IPS-18a (cell line): ENCODE results near the gene AGAP1.

ENCODE experiments used
- H3K27ac ChIP-seq: one replicate; pipeline ENCODE4 v1.5.1; 2013; ENCODE audit warnings: low read length
- H3K27me3 ChIP-seq: one replicate; pipeline ENCODE4 v1.6.1; 2013; ENCODE audit warnings: mild to moderate bottlenecking, low read length; ENCODE audit not compliant: control insufficient read depth, insufficient read depth
- H3K36me3 ChIP-seq: one replicate; pipeline ENCODE4 v1.6.1; 2013; ENCODE audit warnings: low read depth, low read length; ENCODE audit not compliant: control insufficient read depth
- H3K4me1 ChIP-seq: one replicate; pipeline ENCODE4 v1.6.1; 2013; ENCODE audit warnings: low read depth, low read length; ENCODE audit not compliant: control insufficient read depth
- H3K4me3 ChIP-seq: one replicate; pipeline ENCODE4 v1.5.1; 2013; ENCODE audit warnings: low read length
- H3K9ac ChIP-seq: one replicate; pipeline ENCODE4 v1.6.1; 2013; ENCODE audit warnings: mild to moderate bottlenecking, low read length, moderate library complexity
- H3K9me3 ChIP-seq: one replicate; pipeline ENCODE4 v1.6.1; 2013; ENCODE audit warnings: low read depth, low read length; ENCODE audit not compliant: control insufficient read depth

AGAP1 gene

DNA sequence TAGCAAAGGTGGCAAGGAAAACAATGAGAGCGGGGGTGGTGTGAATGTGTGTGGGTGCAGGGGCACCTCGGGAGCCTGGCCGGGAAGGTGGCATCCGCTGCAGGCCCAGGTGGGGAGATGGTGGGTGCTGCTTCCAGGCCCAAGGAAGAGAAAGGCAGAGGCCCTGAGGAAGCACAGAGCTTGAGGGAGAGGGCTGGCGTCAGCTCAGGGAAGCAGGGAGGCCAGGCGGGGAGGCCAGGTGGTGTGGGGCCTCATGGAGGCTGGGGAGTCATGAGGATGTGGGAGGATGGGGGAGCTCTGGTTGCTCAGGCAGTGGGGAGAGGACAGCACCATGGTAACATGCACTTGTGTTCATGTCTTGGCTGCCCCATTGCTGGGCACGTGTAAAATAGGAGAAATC lies 43.3 kb downstream of the AGAP1 start:
- H3K27me3 ChIP-seq = no peaks in the 10 kb centered on the region
- H3K9ac ChIP-seq = no peak overlapping the region
- no peak overlapping the region for H3K27ac ChIP-seq
- no peaks in the 10 kb centered on the region for H3K9me3 ChIP-seq
- no peak overlapping the region for H3K4me3 ChIP-seq
- peaks cover under 1% of the 10 kb centered on the region for H3K4me1 ChIP-seq
- no peaks in the 10 kb centered on the region for H3K36me3 ChIP-seq

DNA sequence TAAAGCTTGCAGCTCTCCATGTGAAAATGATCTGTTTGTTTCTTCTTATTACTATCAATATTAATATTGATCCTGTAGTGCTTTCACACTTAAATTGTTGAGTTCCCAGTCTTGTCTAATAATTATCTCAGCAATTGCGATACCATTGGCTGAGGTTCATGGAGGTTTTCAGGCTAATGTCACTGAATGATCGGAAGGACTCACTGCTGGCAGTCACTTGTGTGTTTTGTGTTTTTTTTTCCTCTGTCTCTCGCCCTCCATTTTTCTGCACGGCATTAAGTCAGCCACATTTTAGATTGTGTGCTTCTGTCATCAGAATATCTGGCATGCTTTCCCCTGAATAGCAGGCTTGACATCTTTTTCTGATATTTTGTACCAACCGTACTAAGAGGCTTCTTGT lies 43.7 kb downstream of the AGAP1 start:
- Histone ChIP-seq H3K9ac (no peak overlapping the region), H3K4me3 (no peak overlapping the region), H3K27ac (no peak overlapping the region), H3K36me3 (no peaks in the 10 kb centered on the region), H3K4me1 (peaks cover 4% of the 10 kb centered on the region), H3K9me3 (no peaks in the 10 kb centered on the region), H3K27me3 (no peaks in the 10 kb centered on the region)

DNA sequence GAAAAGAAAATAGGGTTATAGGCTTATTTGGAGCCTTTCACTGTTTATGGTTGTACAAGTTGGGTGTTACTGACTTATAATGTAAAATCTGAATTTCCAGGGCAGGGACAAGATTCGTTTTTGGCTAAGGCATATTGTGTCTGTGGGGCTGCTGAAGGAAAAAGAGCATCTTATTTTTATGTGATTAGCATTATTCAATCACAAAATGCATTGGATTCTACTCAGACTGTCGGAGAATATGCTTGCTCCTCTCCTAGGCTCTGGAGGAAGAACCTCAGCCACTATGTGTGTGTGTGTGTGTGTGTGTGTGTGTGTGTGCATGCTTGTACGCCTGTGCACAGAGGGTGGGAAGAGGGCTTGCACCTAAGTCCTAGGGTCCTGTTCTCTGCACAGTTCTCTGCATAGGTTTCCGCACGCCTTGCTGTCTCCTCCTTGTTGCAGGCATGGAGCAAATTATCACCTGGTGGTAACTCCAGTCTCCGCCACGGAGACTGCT lies 44.3 kb downstream of the AGAP1 start:
- Histone ChIP-seq H3K4me1 (peaks cover 7% of the 10 kb centered on the region), H3K36me3 (no peaks in the 10 kb centered on the region), H3K4me3 (no peak overlapping the region), H3K9me3 (no peaks in the 10 kb centered on the region), H3K27me3 (no peaks in the 10 kb centered on the region), H3K27ac (no peak overlapping the region), H3K9ac (no peak overlapping the region)

DNA sequence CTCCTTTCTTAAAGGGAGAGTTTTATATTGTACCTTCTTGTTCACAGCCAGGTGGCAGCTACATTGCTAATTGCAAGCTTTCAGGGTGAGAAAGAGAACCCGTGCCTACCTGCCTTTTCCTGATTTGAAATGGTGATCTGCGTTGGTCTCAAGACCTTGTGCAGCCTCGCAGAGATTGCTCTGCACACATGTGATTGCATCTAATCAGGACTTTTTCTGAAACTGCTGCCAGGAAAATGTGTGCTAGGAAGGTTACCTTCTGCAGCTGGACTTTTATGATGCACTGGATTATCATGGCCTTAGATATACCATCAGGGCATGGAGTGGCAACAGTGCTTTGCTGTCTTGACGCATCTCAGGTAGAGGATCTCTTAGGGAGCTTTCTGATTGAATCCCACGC lies 45.1 kb downstream of the AGAP1 start:
- Histone ChIP-seq H3K4me1 (peaks cover 11% of the 10 kb centered on the region), H3K27me3 (no peaks in the 10 kb centered on the region), H3K4me3 (no peak overlapping the region), H3K9ac (no peak overlapping the region), H3K27ac (no peak overlapping the region), H3K36me3 (no peaks in the 10 kb centered on the region), H3K9me3 (no peaks in the 10 kb centered on the region)

DNA sequence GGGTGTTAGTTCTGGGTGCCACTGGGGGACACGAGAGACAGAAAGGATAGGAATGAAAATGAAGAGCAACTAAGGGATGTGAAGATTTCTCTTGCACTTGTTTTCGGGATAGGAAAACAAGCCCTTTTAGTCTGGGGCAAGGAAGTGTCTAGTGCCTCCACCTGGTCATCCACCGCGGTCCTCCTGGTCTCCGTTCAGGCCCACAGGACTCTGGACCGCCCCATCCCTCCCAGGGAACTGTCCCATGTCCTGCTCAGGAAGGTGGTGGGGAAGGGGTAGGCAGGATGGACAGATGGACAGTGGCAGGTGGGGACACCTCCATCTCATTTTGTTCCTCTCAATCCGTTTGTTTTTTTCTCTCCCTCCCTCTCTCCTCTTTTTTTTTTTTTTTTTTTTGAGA lies 45.9 kb downstream of the AGAP1 start:
- H3K4me1 ChIP-seq = peaks cover 19% of the 10 kb centered on the region
- no peak overlapping the region for H3K9ac ChIP-seq
- H3K36me3 ChIP-seq = no peaks in the 10 kb centered on the region
- H3K27ac ChIP-seq = no peak overlapping the region
- H3K27me3 ChIP-seq = no peaks in the 10 kb centered on the region
- H3K9me3 ChIP-seq = no peaks in the 10 kb centered on the region
- H3K4me3 ChIP-seq = no peak overlapping the region

DNA sequence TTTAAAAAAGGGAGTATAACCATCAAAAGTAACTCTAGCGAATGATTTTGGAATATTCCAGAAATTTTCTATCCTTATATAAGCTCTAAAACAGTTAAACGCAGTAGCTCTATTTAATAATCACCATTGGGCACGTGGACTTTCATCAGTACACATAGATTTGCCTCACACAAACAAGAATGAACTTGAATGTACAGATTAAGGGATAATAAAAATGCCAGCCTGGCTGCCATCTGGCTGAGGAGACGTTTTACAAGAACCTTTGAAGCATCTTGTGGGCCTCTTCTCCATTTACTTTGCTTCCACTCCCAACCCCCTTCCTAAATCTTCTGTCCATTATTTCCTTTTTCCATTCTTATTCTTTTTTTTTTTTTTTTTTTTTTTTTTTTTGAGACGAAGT lies 47.2 kb downstream of the AGAP1 start:
- H3K4me3 ChIP-seq = no peak overlapping the region
- H3K36me3 ChIP-seq = no peaks in the 10 kb centered on the region
- H3K9ac ChIP-seq = no peak overlapping the region
- H3K9me3 ChIP-seq = no peaks in the 10 kb centered on the region
- peaks cover 20% of the 10 kb centered on the region for H3K4me1 ChIP-seq
- no peak overlapping the region for H3K27ac ChIP-seq
- no peaks in the 10 kb centered on the region for H3K27me3 ChIP-seq

DNA sequence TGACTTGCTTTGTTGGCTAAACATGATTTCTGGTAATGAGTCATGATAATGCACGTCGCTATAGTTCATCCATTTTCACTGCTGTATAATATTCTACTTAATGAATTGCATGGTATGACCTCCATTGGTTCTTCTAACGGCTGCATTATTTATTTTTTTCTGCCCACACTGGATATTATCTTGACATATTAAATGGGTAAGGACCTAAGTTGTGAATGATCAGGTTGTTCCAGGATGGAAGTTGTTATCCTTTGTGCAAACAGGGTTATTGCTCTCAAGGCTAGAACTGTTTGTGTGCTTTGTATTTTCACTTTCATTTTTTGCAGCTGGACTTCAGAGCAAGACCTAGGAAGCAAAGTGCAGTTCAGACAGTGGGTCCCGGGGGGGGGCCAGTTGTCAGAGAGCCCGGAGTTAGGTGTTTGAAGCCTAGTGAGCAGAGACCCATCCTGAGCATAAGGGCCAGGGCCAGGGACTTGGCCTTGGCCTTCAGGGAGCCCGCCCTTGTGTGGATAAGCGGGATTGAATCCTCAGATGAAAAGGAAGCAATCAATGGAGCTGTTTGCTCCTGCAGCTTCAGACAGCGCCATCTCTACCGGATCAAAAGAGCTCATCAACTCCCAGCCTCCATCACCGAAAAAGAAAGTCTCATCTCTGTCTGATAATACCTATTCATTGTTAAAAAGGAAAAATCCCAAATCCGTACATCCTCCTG lies 48.2 kb downstream of the AGAP1 start:
- Histone ChIP-seq H3K27ac (no peak overlapping the region), H3K9ac (no peak overlapping the region), H3K4me1 (peaks cover 20% of the 10 kb centered on the region)

DNA sequence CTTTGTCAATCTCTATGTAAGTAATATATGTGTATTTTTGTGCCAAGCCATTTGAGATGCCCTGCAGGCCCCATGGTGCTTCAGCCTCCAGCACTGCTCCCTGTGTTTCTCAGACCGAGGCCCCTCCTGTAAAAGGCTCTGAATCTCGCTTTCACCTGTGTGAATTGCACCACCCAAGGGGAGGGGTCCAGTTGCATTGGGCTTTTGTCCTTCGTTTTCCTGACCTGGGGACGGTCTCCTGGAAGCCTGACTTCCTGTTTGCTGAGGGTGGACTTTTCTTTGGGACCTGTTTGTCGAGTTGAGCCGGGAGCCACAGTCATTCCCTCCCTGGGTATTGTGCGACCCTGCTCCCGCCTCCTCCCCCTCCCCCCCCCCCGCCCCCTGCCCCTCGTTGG lies 48.9 kb downstream of the AGAP1 start:
- Histone ChIP-seq H3K27ac (no peak overlapping the region), H3K4me3 (no peak overlapping the region), H3K36me3 (no peaks in the 10 kb centered on the region), H3K9me3 (no peaks in the 10 kb centered on the region), H3K27me3 (no peaks in the 10 kb centered on the region), H3K9ac (no peak overlapping the region), H3K4me1 (peaks cover 20% of the 10 kb centered on the region)

More for the DNA sequence above, 48.2 kb downstream of the AGAP1 start:
- Histone ChIP-seq H3K4me3 (no peak overlapping the region), H3K27me3 (no peaks in the 10 kb centered on the region), H3K9me3 (no peaks in the 10 kb centered on the region), H3K36me3 (no peaks in the 10 kb centered on the region)

DNA sequence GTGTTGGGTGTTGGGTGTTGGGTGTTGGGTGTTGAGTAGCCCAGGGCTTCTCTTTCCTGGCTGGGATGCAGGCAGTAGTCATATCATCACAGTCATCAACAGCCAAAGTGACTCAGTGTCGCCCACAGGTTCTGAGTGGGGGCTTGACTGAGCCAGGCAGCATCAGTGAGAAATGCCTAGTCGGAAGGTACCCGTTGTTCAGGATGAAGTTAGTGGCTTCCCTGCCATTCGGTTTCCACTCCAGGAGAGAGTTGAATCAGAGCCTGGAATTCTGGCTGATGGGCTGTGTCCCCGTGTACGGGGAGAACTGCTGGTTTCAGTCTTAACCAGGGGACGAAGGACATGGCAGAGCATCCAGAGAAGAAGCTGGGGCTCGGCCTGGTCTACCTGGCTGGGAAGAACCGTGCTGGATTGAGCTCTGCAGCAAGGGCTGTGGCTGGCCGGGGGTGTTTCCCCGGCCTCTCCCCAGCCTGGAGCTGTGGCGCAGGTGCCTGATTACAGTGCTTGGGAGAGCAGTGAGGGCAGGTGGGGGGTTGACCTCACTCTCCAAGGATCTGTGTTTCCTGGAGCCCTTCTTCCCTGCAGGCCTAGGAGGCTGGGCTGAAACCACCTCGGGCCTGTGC lies 49.4 kb downstream of the AGAP1 start:
- no peaks in the 10 kb centered on the region for H3K9me3 ChIP-seq
- H3K4me3 ChIP-seq = no peak overlapping the region
- H3K27ac ChIP-seq = no peak overlapping the region
- no peak overlapping the region for H3K9ac ChIP-seq
- H3K27me3 ChIP-seq = no peaks in the 10 kb centered on the region
- H3K4me1 ChIP-seq = peaks cover 20% of the 10 kb centered on the region
- no peaks in the 10 kb centered on the region for H3K36me3 ChIP-seq

DNA sequence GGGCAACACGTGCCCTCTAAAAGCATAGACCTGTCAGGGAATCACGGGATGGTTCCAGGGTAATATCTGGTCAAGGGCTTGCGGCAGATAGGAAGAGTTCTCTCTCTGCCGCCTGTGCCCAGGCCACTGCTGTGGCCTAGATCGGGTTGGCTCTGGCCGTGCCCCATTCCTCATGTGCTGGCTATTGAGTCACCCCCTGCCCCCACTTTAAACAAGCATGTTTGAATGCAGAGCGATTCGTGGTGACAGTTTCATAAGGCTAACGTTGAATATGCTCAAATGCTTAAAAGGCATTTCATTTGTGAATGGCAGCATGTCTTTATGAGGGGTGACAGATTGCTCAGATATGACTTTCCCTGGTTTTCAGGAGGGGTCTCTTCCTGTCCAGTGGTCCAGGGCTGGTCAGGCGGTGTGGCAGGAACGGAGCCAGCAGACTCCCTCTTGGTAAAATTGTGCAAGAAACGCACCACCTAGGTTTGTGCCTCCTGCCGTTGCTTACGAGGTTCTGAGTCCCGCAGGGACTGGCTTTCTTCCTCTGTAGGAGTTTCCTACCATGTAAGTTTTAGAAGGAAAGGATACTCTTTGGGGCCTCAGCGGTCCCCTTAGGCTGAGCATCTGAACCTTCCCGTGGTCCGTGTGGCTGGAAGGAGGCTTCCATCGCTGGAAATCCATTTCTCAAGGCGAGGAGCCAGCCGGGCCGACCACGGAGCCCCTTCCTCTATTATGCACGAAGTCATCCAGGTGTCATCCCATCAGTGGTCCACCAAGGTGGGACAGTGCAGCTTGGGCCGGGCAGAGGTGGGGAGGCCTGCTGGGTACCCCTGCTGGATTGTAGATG lies 50.2 kb downstream of the AGAP1 start:
- H3K27me3 ChIP-seq = no peaks in the 10 kb centered on the region
- H3K9me3 ChIP-seq = no peaks in the 10 kb centered on the region
- no peak overlapping the region for H3K9ac ChIP-seq
- H3K4me1 ChIP-seq = peaks cover 20% of the 10 kb centered on the region
- no peaks in the 10 kb centered on the region for H3K36me3 ChIP-seq
- H3K4me3 ChIP-seq = no peak overlapping the region
- no peak overlapping the region for H3K27ac ChIP-seq

DNA sequence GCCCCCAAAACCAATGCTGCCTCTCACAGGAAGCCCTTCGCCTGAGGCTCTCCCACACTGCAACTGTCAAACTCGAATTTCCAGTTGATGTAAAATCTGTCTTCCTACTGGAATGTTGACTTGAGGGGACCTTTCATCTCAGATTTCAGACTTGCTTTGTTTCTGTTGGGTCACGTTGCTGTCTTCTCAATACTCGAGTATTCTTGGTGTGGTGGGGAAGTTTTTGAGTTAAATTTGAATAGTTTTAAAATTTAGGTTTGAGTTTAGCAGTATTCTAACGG lies 50.8 kb downstream of the AGAP1 start:
- H3K27me3 ChIP-seq = no peaks in the 10 kb centered on the region
- no peak overlapping the region for H3K27ac ChIP-seq
- peaks cover 20% of the 10 kb centered on the region for H3K4me1 ChIP-seq
- H3K36me3 ChIP-seq = no peaks in the 10 kb centered on the region
- no peaks in the 10 kb centered on the region for H3K9me3 ChIP-seq
- H3K9ac ChIP-seq = no peak overlapping the region
- no peak overlapping the region for H3K4me3 ChIP-seq
